Neural progenitor cell (in vitro differentiated cells): ENCODE data around the gene GLI2.

Experiments used
- CTCF ChIP-seq: fragments of 200-600 bp; sonication (generic); IDR thresholded peaks from 2 replicates; pipeline ENCODE4 v1.5.1; 2017; ENCODE audit warnings: antibody characterized with exemption, mild to moderate bottlenecking
- EZH2 ChIP-seq: fragments of 200-600 bp; sonication (generic); IDR thresholded peaks from 2 replicates; pipeline ENCODE4 v1.6.1; 2017; ENCODE audit warnings: antibody characterized with exemption, mild to moderate bottlenecking, moderate library complexity
- EZH2phosphoT487 ChIP-seq: fragments of 200-600 bp; sonication (generic); IDR thresholded peaks from 2 replicates; pipeline ENCODE4 v1.6.1; 2017; ENCODE audit warnings: antibody characterized with exemption

DNA sequence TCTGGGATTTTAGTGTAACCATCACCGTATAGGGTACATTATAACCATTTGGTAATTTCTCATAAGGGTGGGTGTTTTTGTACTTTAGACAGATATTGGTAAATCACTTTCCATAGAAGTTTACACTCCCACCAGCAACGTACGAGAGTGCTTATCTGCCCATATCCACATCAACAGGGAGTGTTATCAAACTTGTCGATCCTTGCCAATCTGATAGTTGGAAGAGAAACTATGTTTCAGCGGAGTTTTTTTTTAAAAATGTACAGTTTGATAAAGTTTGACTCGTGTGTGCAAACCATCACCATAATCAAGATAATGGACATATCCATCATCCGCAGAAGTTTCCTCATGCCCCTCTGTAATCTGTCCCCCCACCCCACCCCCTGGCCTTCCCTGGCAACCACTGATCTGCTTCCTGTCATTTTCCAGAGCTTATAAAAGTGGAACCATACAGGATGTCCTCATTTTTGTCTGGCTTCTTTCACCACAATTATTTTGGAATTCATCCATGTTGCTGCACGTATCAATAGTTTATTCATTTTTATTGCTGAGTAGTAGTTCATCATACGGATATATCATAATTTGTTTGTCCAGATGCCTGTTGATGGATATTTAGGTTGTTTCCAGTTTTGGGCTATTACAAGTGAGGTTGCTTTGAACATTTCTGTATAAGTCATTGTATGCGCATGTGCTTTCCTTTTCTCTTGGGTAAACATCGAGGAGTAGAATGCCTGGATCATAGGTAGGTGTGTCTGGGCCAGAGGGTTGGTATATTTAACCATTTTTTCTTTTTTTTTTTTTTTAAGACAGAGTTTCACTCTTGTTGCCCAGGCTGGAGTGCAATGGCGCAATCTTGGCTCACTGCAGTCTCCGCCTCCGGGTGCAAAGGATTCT lies 18.6 kb downstream of the GLI2 start:
- no peak for TF ChIP-seq CTCF
- no peak for TF ChIP-seq EZH2
- no peak for TF ChIP-seq EZH2phosphoT487
